Transverse colon (tissue), 3 donors: ENCODE results near the gene C2CD4D.

Experiments used
- CTCF ChIP-seq, 5 experiments: fragments of 200-600 bp in 3 of 5; fragments of 450-650 bp in 2 of 5; sonication (generic) in 3 of 5; IDR thresholded peaks; 1 replicate in 2 of 5; 2 replicates in 3 of 5; pipeline ENCODE4 v1.5.1; 2016 to 2017; ENCODE audit warnings: antibody characterized with exemption in 5 of 5, inconsistent platforms in 3 of 5, mild to moderate bottlenecking in 2 of 5, moderate library complexity in 1 of 5
- EP300 ChIP-seq: sonication (generic); formaldehyde crosslinking; IDR thresholded peaks from one replicate; pipeline ENCODE4 v1.6.1; 2017; ENCODE audit warnings: antibody characterized with exemption, low read depth

- TF ChIP-seq CTCF (IDR thresholded peaks at IDR 0.05) (no peak), EP300 (no peak)
Observed at GRCh38 chr1:151813271-151813977, 26.2 kb downstream of the C2CD4D start.
